Measurements from ENCODE around the gene FADS2.

- TF ChIP-seq CTCF (IDR thresholded peaks at IDR 0.05; ENCODE audit: insufficient read depth, low read length): no peak
- no peak for TF ChIP-seq POLR2AphosphoS5 (IDR thresholded peaks at IDR 0.05; ENCODE audit: low read depth)
Measured at GRCh38 chr11:61850687-61851086, 22.6 kb downstream of the FADS2 start.
